GM12878 (cell line): Measurements from ENCODE around the gene NTF4.
"Not testable (repeated sequence)": the region's sequence is repeated elsewhere in the genome, so short reads cannot be mapped to it uniquely, and the experiment has no call there.

Experiments
- HCFC1 ChIP-seq: fragments of 150-350 bp; IDR thresholded peaks from 2 replicates; pipeline ENCODE4 v1.6.1; 2014; ENCODE audit warnings: low read length
- KDM1A ChIP-seq: fragments of 200-600 bp; sonication (generic); IDR thresholded peaks from 2 replicates; pipeline ENCODE4 v1.6.1; 2016; ENCODE audit warnings: borderline replicate concordance
- PAX8 ChIP-seq: fragments of 450-650 bp; IDR thresholded peaks from 2 replicates; pipeline ENCODE4 v1.6.1; 2017; ENCODE audit warnings: mild to moderate bottlenecking, moderate library complexity
- POLR2A ChIP-seq: IDR thresholded peaks from 2 replicates; pipeline ENCODE4 v1.6.1; 2011; ENCODE audit warnings: low read depth, mild to moderate bottlenecking, low read length
- SPI1 ChIP-seq: IDR thresholded peaks from 2 replicates; pipeline ENCODE4 v1.6.1; 2011; ENCODE audit warnings: low read depth, mild to moderate bottlenecking, low read length, moderate library complexity, borderline replicate concordance; ENCODE audit not compliant: insufficient read depth
- SREBF1 ChIP-seq: IDR thresholded peaks from 2 replicates; pipeline ENCODE4 v1.6.1; 2012; ENCODE audit warnings: mild to moderate bottlenecking, low read length
- SRF ChIP-seq, 2 experiments: IDR thresholded peaks; 2 replicates each; pipeline ENCODE4 v1.6.1; 2011; ENCODE audit warnings: low read depth in 2 of 2, low read length in 2 of 2, mild to moderate bottlenecking in 1 of 2, moderate library complexity in 1 of 2
- USF2 ChIP-seq: IDR thresholded peaks from 2 replicates; pipeline ENCODE4 v1.6.1; 2011; ENCODE audit warnings: low read depth, low read length, improper control_type of control experiment, borderline replicate concordance
- TF ChIP-seq, protein P1 (sequence below), 3 experiments: IDR thresholded peaks in 2 of 3; conservative IDR thresholded peaks in 1 of 3; 2 replicates each; pipeline ENCODE4 v1.5.1; 2011; ENCODE audit warnings: low read depth in 3 of 3, low read length in 3 of 3, mild to moderate bottlenecking in 3 of 3, control low read depth in 2 of 3, moderate library complexity in 2 of 3, inconsistent platforms in 1 of 3, mixed read lengths in 1 of 3; ENCODE audit not compliant: control insufficient read depth in 2 of 3, insufficient read depth in 1 of 3; ENCODE audit errors: extremely low read depth in 1 of 3
- TF ChIP-seq, protein P2 (sequence below): IDR thresholded peaks from 2 replicates; pipeline ENCODE4 v1.6.1; 2012; ENCODE audit warnings: low read depth, low read length, improper control_type of control experiment
- TF ChIP-seq, protein P3 (sequence below): fragments of 450-650 bp; IDR thresholded peaks from 2 replicates; pipeline ENCODE4 v1.6.1; 2017; ENCODE audit warnings: mild to moderate bottlenecking

GRCh38 chr19:49024233-49024632 is 40.4 kb downstream of the NTF4 start, which contains the start of gene CGB3:
- not testable (repeated sequence) for TF ChIP-seq SRF (IDR thresholded peaks at IDR 0.05; ENCODE audit: low read depth in 2 of 2, low read length in 2 of 2); HCFC1; POLR2A; USF2; SPI1; SREBF1; PAX8; KDM1A
- TF ChIP-seq, protein P1, sequence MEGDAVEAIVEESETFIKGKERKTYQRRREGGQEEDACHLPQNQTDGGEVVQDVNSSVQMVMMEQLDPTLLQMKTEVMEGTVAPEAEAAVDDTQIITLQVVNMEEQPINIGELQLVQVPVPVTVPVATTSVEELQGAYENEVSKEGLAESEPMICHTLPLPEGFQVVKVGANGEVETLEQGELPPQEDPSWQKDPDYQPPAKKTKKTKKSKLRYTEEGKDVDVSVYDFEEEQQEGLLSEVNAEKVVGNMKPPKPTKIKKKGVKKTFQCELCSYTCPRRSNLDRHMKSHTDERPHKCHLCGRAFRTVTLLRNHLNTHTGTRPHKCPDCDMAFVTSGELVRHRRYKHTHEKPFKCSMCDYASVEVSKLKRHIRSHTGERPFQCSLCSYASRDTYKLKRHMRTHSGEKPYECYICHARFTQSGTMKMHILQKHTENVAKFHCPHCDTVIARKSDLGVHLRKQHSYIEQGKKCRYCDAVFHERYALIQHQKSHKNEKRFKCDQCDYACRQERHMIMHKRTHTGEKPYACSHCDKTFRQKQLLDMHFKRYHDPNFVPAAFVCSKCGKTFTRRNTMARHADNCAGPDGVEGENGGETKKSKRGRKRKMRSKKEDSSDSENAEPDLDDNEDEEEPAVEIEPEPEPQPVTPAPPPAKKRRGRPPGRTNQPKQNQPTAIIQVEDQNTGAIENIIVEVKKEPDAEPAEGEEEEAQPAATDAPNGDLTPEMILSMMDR (IDR thresholded peaks at IDR 0.05 in 2 of 3, conservative IDR thresholded peaks at IDR 0.05 in 1 of 3; ENCODE audit: control insufficient read depth in 2 of 3, extremely low read depth in 1 of 3, insufficient read depth in 1 of 3, low read depth in 3 of 3, low read length in 3 of 3): not testable (repeated sequence)
- TF ChIP-seq, protein P2, sequence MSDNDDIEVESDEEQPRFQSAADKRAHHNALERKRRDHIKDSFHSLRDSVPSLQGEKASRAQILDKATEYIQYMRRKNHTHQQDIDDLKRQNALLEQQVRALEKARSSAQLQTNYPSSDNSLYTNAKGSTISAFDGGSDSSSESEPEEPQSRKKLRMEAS: not testable (repeated sequence)
- TF ChIP-seq, protein P3, sequence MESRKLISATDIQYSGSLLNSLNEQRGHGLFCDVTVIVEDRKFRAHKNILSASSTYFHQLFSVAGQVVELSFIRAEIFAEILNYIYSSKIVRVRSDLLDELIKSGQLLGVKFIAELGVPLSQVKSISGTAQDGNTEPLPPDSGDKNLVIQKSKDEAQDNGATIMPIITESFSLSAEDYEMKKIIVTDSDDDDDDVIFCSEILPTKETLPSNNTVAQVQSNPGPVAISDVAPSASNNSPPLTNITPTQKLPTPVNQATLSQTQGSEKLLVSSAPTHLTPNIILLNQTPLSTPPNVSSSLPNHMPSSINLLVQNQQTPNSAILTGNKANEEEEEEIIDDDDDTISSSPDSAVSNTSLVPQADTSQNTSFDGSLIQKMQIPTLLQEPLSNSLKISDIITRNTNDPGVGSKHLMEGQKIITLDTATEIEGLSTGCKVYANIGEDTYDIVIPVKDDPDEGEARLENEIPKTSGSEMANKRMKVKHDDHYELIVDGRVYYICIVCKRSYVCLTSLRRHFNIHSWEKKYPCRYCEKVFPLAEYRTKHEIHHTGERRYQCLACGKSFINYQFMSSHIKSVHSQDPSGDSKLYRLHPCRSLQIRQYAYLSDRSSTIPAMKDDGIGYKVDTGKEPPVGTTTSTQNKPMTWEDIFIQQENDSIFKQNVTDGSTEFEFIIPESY: not testable (repeated sequence)
